Psoas muscle (tissue), 8 donors: ENCODE measurements around the gene PPP1R2. TPM values are rescaled to one million over a fixed set of nuclear protein-coding genes. Genes with fewer than 3 reads are reported as not detected.

Experiments used
- ATAC-seq, 4 donors: fragments of 200-7000 bp; cut with Tn5 transposase; one replicate each; pipeline ENCODE4 v1.9.1; 2020; ENCODE audit warnings: moderate library complexity in 3 of 4, mild to moderate bottlenecking in 2 of 4
- DNase-seq, 2 donors: peaks; one replicate each; pipeline ENCODE4 v3.0.0-alpha.2; 2020
- H3K27ac ChIP-seq: fragments of 200-600 bp; one replicate; pipeline ENCODE4 v1.8.0; 2022
- H3K27me3 ChIP-seq, 3 donors: fragments of 200-600 bp in 1 of 3; one replicate each; pipeline versions ENCODE4 v1.6.1 to v1.8.0; 2013 to 2022; ENCODE audit warnings: low read length in 2 of 3, mild to moderate bottlenecking in 2 of 3, moderate library complexity in 1 of 3; ENCODE audit not compliant: insufficient read depth in 3 of 3
- H3K36me3 ChIP-seq, 2 donors: fragments of 200-600 bp in 1 of 2; one replicate each; pipeline versions ENCODE4 v1.6.1 to v1.8.0; 2013 to 2022; ENCODE audit warnings: low read depth in 1 of 2, mild to moderate bottlenecking in 1 of 2, moderate library complexity in 1 of 2; ENCODE audit not compliant: insufficient read depth in 1 of 2
- H3K4me1 ChIP-seq: fragments of 200-600 bp; one replicate; pipeline ENCODE4 v1.8.0; 2022
- H3K4me3 ChIP-seq: fragments of 200-600 bp; one replicate; pipeline ENCODE4 v1.8.0; 2022; ENCODE audit warnings: mild to moderate bottlenecking
- H3K9me3 ChIP-seq: fragments of 200-600 bp; one replicate; pipeline ENCODE4 v1.8.0; 2022
- CTCF ChIP-seq: fragments of 200-600 bp; IDR thresholded peaks from one replicate; pipeline ENCODE4 v1.8.0; 2022; ENCODE audit warnings: antibody characterized with exemption
- WGBS, 3 donors: extraction: QIAGEN DNeasy Blood & Tissue Kit; methylation state at CpG; one replicate each; pipeline versions ENCODE4 v1.1.6 to v1.1.7; 2013; 5-methylcytosine and 5-hydroxymethylcytosine counted together
- intact Hi-C, 2 donors: fragments of 100-400 bp; cut with DNase I; formaldehyde crosslinking; loops; one replicate each; pipeline versions ENCODE4 v1.11.0 to v1.14.2; 2022
- polyA plus RNA-seq, 3 donors: library from polyadenylated mRNA; stranded (reverse); fragments of 200-250 nt; gene quantifications; one replicate each; pipeline ENCODE4 v1.2.3, GENCODE V29; 2013
- total RNA-seq, 4 donors: library from RNA; stranded (reverse); fragmentation: NEBNext Ultra II Directional in 2 of 4; extraction: Animal tissue kit (Norgen Biotek cat#: 25700) in 2 of 4; gene quantifications; one replicate each; pipeline versions ENCODE4 v1.2.1 to v1.2.4, GENCODE V29; 2021 to 2023
- donor health status: healthy with polysubstance abuse.
- donor health status: DM: no; HTN: no; CAD: no; lungs with moderate emphysema.
- donor health status: Bipolar disorder and iron deficiency.
- donor health status: healthy.
- donor health status: DM: yes; HTN: yes; CAD: no.
- donor health status: DM: no; HTN: no; CAD: no.
- donor health status: DM: no; HTN: no; CAD: no.
- donor health status: DM: yes; HTN: yes; CAD: no.

The PPP1R2 gene
- total and polyA plus RNA-seq, 7 donors: 45.0 to 152 (median 81.9) TPM

- DNase-seq (no peak), ATAC-seq (peak; percentile 89 to 92 (median 90))
- no peak overlapping the region for H3K4me3 ChIP-seq
- peak overlapping the region; percentile 83 for H3K27ac ChIP-seq
- peaks cover 0 to 19% of the 10 kb centered on the region in 2 donors for H3K36me3 ChIP-seq
- no peak for TF ChIP-seq CTCF
- H3K27me3 ChIP-seq: no peaks in the 10 kb centered on the region
- intact Hi-C loops: loop anchor here in 1 of 2 donors (2.0 kb wide), 1 partner anchor 14 kb away; no protein-coding TSS in a partner anchor
- no peaks in the 10 kb centered on the region for H3K9me3 ChIP-seq
- peaks cover 23% of the 10 kb centered on the region for H3K4me1 ChIP-seq
- WGBS, 3 donors: 23 to 37% (median 29%) methylated on average over 8 of the region's 8 CpGs
Observed at GRCh38 chr3:195574497-195575304, 31.6 kb upstream of the PPP1R2 start.

GRCh38 chr3:195573611-195574496, 30.7 kb upstream of the PPP1R2 start:
- no peak for TF ChIP-seq CTCF

GRCh38 chr3:195571361-195571760, 28.2 kb upstream of the PPP1R2 start:
- H3K4me3 ChIP-seq: no peak overlapping the region
- no peaks in the 10 kb centered on the region for H3K27me3 ChIP-seq
- ATAC-seq (no peak), DNase-seq (no peak)
- H3K36me3 ChIP-seq: peaks cover 0 to 19% of the 10 kb centered on the region in 2 donors
- H3K27ac ChIP-seq: no peak overlapping the region
- no peak for TF ChIP-seq CTCF
- H3K4me1 ChIP-seq: peaks cover 23% of the 10 kb centered on the region
- H3K9me3 ChIP-seq: no peaks in the 10 kb centered on the region
- intact Hi-C loops: no loop called here
- 68 to 75% (median 74%) methylated on average over 6 of the region's 6 CpGs for WGBS, 3 donors

More at GRCh38 chr3:195573611-195574496, 30.7 kb upstream of the PPP1R2 start:
- Histone ChIP-seq H3K27ac (peak overlapping the region; percentile 83), H3K4me3 (no peak overlapping the region), H3K36me3 (peaks cover 0 to 19% of the 10 kb centered on the region in 2 donors), H3K9me3 (no peaks in the 10 kb centered on the region), H3K27me3 (no peaks in the 10 kb centered on the region), H3K4me1 (peaks cover 23% of the 10 kb centered on the region)
- ATAC-seq (peak; percentile 70 to 86 (median 80)), DNase-seq (peak in 1 of 2 donors; percentile 64)
- intact Hi-C loops: loop anchor here in 1 of 2 donors (2.0 kb wide), 1 partner anchor 13 kb away; no protein-coding TSS in a partner anchor
- WGBS, 3 donors: 54 to 85% (median 71%) methylated on average over 19 of the region's 19 CpGs

- DNase-seq: no peak
- Histone ChIP-seq H3K27ac (no peak overlapping the region), H3K36me3 (peaks cover 0 to 19% of the 10 kb centered on the region in 2 donors), H3K4me1 (peaks cover 23% of the 10 kb centered on the region), H3K27me3 (no peaks in the 10 kb centered on the region), H3K9me3 (no peaks in the 10 kb centered on the region), H3K4me3 (no peak overlapping the region)
- 53 to 77% (median 58%) methylated on average over 9 of the region's 9 CpGs for WGBS, 3 donors
- no peak for ATAC-seq
- TF ChIP-seq CTCF: no peak
- intact Hi-C loops: no loop called here
Observed at GRCh38 chr3:195570912-195571311, 27.8 kb upstream of the PPP1R2 start.
